Measurements from ENCODE around the gene NUFIP1.
"Not testable (repeated sequence)": the region's sequence is repeated elsewhere in the genome, so short reads cannot be mapped to it uniquely, and the experiment has no call there.

The NUFIP1 gene

GRCh38 chr13:44989071-44989889 is at the start of gene NUFIP1, which contains the start of gene GPALPP1:
Gene NUFIP1 (minus strand): TSS chr13:44989471. CDS start chr13:44989436, 35 bp downstream.
Gene GPALPP1 (plus strand): TSS chr13:44989538. CDS start chr13:44989655, 117 bp downstream.
- peak; percentile 33 for DNase-seq

GRCh38 chr13:45036206-45036605 is 46.9 kb upstream of the NUFIP1 start:
- no peak for DNase-seq

- no peak for DNase-seq
Measured at GRCh38 chr13:45034342-45034741, 45.1 kb upstream of the NUFIP1 start.

GRCh38 chr13:45024847-45025246 is 35.6 kb upstream of the NUFIP1 start:
- DNase-seq: no peak

GRCh38 chr13:45021250-45021649 is 32.0 kb upstream of the NUFIP1 start:
- no peak for DNase-seq

- DNase-seq: not testable (repeated sequence)
Measured at GRCh38 chr13:45019981-45020380, 30.7 kb upstream of the NUFIP1 start.

GRCh38 chr13:45016792-45017425 is 27.6 kb upstream of the NUFIP1 start:
- DNase-seq: no peak

GRCh38 chr13:45015300-45015699 is 26.0 kb upstream of the NUFIP1 start:
- no peak for DNase-seq

GRCh38 chr13:45011198-45011597 is 21.9 kb upstream of the NUFIP1 start:
- no peak for DNase-seq

- no peak for DNase-seq
Measured at GRCh38 chr13:45007823-45008222, 18.6 kb upstream of the NUFIP1 start.

GRCh38 chr13:45007225-45007624 is 18.0 kb upstream of the NUFIP1 start:
- no peak for DNase-seq

GRCh38 chr13:45004096-45004495 is 14.8 kb upstream of the NUFIP1 start:
- DNase-seq: no peak

GRCh38 chr13:45003417-45003816 is 14.1 kb upstream of the NUFIP1 start:
- DNase-seq: no peak

- DNase-seq: no peak
Measured at GRCh38 chr13:44989941-44990340, 670 bp upstream of the NUFIP1 start.

GRCh38 chr13:44978328-44978727 is 10.9 kb downstream of the NUFIP1 start:
- DNase-seq: no peak

GRCh38 chr13:44976949-44977583 is 12.2 kb downstream of the NUFIP1 start:
- DNase-seq: no peak

GRCh38 chr13:44976196-44976595 is 13.1 kb downstream of the NUFIP1 start:
- no peak for DNase-seq

- DNase-seq: no peak
Measured at GRCh38 chr13:44974056-44974793, 15.0 kb downstream of the NUFIP1 start.

- no peak for DNase-seq
Measured at GRCh38 chr13:44972956-44973581, 16.2 kb downstream of the NUFIP1 start.

- DNase-seq: no peak
Measured at GRCh38 chr13:44971656-44972595, 17.3 kb downstream of the NUFIP1 start.
